Mononuclear cell (primary cell): Measurements from ENCODE around the gene PCCA. TPM values are rescaled to one million over a fixed set of nuclear protein-coding genes. Genes with fewer than 3 reads are reported as not detected.
"Not testable (repeated sequence)": the region's sequence is repeated elsewhere in the genome, so short reads cannot be mapped to it uniquely, and the experiment has no call there.

Experiments used
- H3K27me3 ChIP-seq: 2 replicates; pipeline ENCODE4 v1.6.0; 2011; ENCODE audit warnings: low read length, control low read depth; ENCODE audit not compliant: insufficient read depth
- H3K4me1 ChIP-seq: 2 replicates; pipeline ENCODE4 v1.5.1; 2011; ENCODE audit warnings: mild to moderate bottlenecking, low read length, control low read depth; ENCODE audit not compliant: insufficient read depth
- H3K4me3 ChIP-seq: 2 replicates; pipeline ENCODE4 v1.5.1; 2011; ENCODE audit warnings: mild to moderate bottlenecking, low read length, moderate library complexity
- H3K9me3 ChIP-seq: 2 replicates; pipeline ENCODE4 v1.5.1; 2011; ENCODE audit warnings: low read depth, mild to moderate bottlenecking, control low read depth, low read length
- total RNA-seq: library from RNA; depleted of rRNA; stranded (reverse); fragments of >200 nt; gene quantifications from one replicate; pipeline ENCODE4 v1.2.3, GENCODE V29; 2012

Gene PCCA
- total RNA-seq, 1 donor = 7.9 TPM

DNA sequence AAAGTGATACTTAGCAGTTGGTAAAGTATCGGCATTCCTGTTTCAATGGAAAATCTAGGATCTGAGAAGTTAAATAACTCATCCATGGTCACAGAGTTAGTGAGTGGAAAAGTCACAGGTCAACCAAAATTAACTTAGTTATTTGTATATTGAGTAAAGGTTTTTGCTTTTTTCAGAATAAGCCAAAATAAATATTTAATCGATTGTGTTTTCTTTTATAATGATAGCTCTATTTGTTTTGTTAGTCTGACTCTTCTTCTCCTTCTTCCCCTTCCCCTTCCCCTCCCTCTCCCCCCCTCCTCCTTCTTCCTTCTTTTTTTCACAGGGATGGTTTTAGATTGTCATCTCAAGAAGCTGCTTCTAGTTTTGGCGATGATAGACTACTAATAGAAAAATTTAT is 173.5 kb downstream of the PCCA start:
- H3K27me3 ChIP-seq = no peaks in the 10 kb centered on the region
- H3K9me3 ChIP-seq = no peaks in the 10 kb centered on the region
- no peak overlapping the region for H3K4me3 ChIP-seq
- no peaks in the 10 kb centered on the region for H3K4me1 ChIP-seq

DNA sequence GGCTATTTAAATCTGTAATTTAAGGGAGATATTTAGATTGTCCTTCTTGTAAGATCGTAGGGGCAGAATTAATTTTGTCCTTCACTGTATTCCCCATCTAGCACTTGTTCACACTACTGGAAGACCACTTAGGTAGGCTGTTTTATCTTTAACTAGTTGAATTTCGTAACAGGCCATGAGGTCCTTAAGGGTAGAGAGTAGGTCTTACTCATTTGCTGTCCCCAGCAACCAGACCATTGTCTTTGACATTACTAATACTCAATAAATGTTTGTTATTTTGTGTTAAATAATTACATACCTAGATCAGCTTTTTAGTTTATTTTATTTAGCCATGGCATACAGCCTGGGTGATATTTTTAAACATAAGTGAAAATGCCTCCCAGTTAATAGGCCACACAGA is 177.1 kb downstream of the PCCA start:
- H3K4me1 ChIP-seq = no peaks in the 10 kb centered on the region
- no peak overlapping the region for H3K4me3 ChIP-seq
- H3K27me3 ChIP-seq = no peaks in the 10 kb centered on the region
- H3K9me3 ChIP-seq = no peaks in the 10 kb centered on the region

GRCh38 chr13:100269837-100270236 is 180.9 kb downstream of the PCCA start:
- no peak overlapping the region for H3K4me3 ChIP-seq
- no peaks in the 10 kb centered on the region for H3K4me1 ChIP-seq
- no peaks in the 10 kb centered on the region for H3K9me3 ChIP-seq
- H3K27me3 ChIP-seq = no peaks in the 10 kb centered on the region

- Histone ChIP-seq H3K4me1 (no peaks in the 10 kb centered on the region), H3K4me3 (no peak overlapping the region), H3K27me3 (no peaks in the 10 kb centered on the region), H3K9me3 (no peaks in the 10 kb centered on the region)
Observed at GRCh38 chr13:100273138-100273537, 184.2 kb downstream of the PCCA start.

- Histone ChIP-seq H3K9me3 (no peaks in the 10 kb centered on the region), H3K4me1 (no peaks in the 10 kb centered on the region), H3K4me3 (no peak overlapping the region), H3K27me3 (no peaks in the 10 kb centered on the region)
Observed at GRCh38 chr13:100273552-100273951, 184.7 kb downstream of the PCCA start.

GRCh38 chr13:100274942-100275506 is 186.1 kb downstream of the PCCA start:
- Histone ChIP-seq H3K4me1 (no peaks in the 10 kb centered on the region), H3K27me3 (no peaks in the 10 kb centered on the region), H3K4me3 (no peak overlapping the region), H3K9me3 (no peaks in the 10 kb centered on the region)

- Histone ChIP-seq H3K4me3 (no peak overlapping the region), H3K27me3 (no peaks in the 10 kb centered on the region), H3K9me3 (no peaks in the 10 kb centered on the region), H3K4me1 (no peaks in the 10 kb centered on the region)
Observed at GRCh38 chr13:100275746-100276145, 186.9 kb downstream of the PCCA start.

GRCh38 chr13:100280681-100281080 is 191.8 kb downstream of the PCCA start:
- Histone ChIP-seq H3K4me1 (no peaks in the 10 kb centered on the region), H3K4me3 (no peak overlapping the region), H3K27me3 (no peaks in the 10 kb centered on the region), H3K9me3 (no peaks in the 10 kb centered on the region)

GRCh38 chr13:100282306-100282705 is 193.4 kb downstream of the PCCA start:
- H3K4me3 ChIP-seq, H3K9me3 ChIP-seq, H3K27me3 ChIP-seq, H3K4me1 ChIP-seq: not testable (repeated sequence)

- Histone ChIP-seq H3K9me3 (no peaks in the 10 kb centered on the region), H3K4me1 (no peaks in the 10 kb centered on the region), H3K27me3 (no peaks in the 10 kb centered on the region), H3K4me3 (no peak overlapping the region)
Observed at GRCh38 chr13:100290165-100290801, 201.4 kb downstream of the PCCA start.

DNA sequence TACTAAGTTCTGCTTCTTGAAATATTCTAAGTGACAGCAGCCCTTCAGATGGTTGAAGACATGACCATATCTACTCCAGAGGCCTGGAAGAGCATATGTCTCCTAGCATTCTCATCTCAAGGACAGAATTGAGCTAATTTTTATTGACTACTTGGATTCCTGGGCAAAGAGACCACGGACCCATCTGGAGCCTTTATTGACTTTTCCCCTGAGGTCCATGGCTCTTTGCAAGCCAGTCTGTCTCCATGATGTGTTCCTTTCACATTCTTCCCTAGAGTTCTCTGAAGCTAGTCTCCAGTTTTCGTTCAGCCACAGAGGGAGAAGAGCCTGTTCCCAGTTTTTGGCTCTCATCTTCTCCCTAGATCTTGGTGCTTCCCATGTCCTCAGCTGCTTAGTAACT is 202.7 kb downstream of the PCCA start:
- Histone ChIP-seq H3K9me3 (no peaks in the 10 kb centered on the region), H3K4me1 (no peaks in the 10 kb centered on the region), H3K27me3 (no peaks in the 10 kb centered on the region), H3K4me3 (no peak overlapping the region)

- Histone ChIP-seq H3K9me3 (no peaks in the 10 kb centered on the region), H3K4me1 (no peaks in the 10 kb centered on the region), H3K27me3 (no peaks in the 10 kb centered on the region), H3K4me3 (no peak overlapping the region)
Observed at GRCh38 chr13:100297413-100297812, 208.5 kb downstream of the PCCA start.

GRCh38 chr13:100298116-100298681 is 209.3 kb downstream of the PCCA start:
- no peaks in the 10 kb centered on the region for H3K27me3 ChIP-seq
- no peaks in the 10 kb centered on the region for H3K4me1 ChIP-seq
- no peaks in the 10 kb centered on the region for H3K9me3 ChIP-seq
- no peak overlapping the region for H3K4me3 ChIP-seq

GRCh38 chr13:100298691-100299090 is 209.8 kb downstream of the PCCA start:
- Histone ChIP-seq H3K4me1 (no peaks in the 10 kb centered on the region), H3K27me3 (no peaks in the 10 kb centered on the region), H3K4me3 (no peak overlapping the region), H3K9me3 (no peaks in the 10 kb centered on the region)

GRCh38 chr13:100300243-100300642 is 211.3 kb downstream of the PCCA start:
- Histone ChIP-seq H3K4me3 (no peak overlapping the region), H3K9me3 (no peaks in the 10 kb centered on the region), H3K27me3 (no peaks in the 10 kb centered on the region), H3K4me1 (no peaks in the 10 kb centered on the region)

GRCh38 chr13:100300708-100301107 is 211.8 kb downstream of the PCCA start:
- Histone ChIP-seq H3K27me3 (no peaks in the 10 kb centered on the region), H3K4me1 (no peaks in the 10 kb centered on the region), H3K4me3 (no peak overlapping the region), H3K9me3 (no peaks in the 10 kb centered on the region)
